ENCODE results near the gene NUDT3.

Gene NUDT3

DNA sequence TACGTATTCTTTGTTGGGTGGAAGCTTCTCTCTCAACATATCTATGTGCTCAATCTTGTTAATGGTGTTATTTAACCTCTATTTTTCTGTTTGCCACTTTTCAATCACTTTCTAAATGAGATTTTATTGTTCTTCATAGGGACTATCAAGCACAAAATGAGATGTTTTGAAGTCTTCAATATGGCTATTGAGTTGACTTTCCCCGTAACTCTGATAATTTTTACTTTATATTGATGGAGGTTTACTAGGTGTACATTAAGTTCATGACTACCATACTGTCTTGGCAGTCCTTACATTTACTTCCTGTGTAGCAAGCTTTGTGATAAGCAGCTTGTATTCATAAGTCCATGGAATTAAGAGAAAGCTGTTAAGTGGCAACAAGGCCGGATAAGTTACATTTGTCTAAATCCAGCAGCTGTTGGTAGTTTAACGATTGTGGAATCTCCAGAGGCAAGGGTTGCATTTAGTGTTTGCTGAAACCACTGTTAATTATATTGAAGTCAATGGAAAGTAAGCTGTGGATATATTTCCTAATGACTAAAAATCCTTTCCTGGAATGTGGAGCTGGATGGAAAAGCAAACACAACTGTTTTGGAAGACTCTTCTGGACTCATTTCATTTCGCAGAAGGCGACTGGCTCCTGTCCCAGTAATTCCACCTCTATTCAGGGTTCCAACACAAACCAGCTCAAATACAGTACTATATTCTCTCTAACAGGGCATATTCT, 86.3 kb downstream of the NUDT3 start:
- no peaks in the 10 kb centered on the region for H3K9me3 ChIP-seq (replicated peaks; ENCODE audit: insufficient read depth, low read length)
- H3F3A ChIP-seq (ENCODE audit: insufficient read depth, low read length) = no peaks in the 10 kb centered on the region
- TF ChIP-seq EZH2 (optimal IDR thresholded peaks at IDR 0.05; ENCODE audit: low read depth, low read length) = no peak
- TF ChIP-seq, protein P1, sequence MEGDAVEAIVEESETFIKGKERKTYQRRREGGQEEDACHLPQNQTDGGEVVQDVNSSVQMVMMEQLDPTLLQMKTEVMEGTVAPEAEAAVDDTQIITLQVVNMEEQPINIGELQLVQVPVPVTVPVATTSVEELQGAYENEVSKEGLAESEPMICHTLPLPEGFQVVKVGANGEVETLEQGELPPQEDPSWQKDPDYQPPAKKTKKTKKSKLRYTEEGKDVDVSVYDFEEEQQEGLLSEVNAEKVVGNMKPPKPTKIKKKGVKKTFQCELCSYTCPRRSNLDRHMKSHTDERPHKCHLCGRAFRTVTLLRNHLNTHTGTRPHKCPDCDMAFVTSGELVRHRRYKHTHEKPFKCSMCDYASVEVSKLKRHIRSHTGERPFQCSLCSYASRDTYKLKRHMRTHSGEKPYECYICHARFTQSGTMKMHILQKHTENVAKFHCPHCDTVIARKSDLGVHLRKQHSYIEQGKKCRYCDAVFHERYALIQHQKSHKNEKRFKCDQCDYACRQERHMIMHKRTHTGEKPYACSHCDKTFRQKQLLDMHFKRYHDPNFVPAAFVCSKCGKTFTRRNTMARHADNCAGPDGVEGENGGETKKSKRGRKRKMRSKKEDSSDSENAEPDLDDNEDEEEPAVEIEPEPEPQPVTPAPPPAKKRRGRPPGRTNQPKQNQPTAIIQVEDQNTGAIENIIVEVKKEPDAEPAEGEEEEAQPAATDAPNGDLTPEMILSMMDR (IDR thresholded peaks at IDR 0.05; ENCODE audit: low read length) = no peak
- TF ChIP-seq EZH2phosphoT487 (IDR thresholded peaks at IDR 0.05; ENCODE audit: low read length) = no peak
- no peak overlapping the region for H3K4me3 ChIP-seq (ENCODE audit: low read length)
- H3K79me2 ChIP-seq (ENCODE audit: low read length) = peaks cover 49% of the 10 kb centered on the region
- H3K27ac ChIP-seq (ENCODE audit: low read length) = no peak overlapping the region
- no peak overlapping the region for H3K4me2 ChIP-seq (ENCODE audit: low read depth, low read length)
- no peak for DNase-seq
- H4K20me1 ChIP-seq (ENCODE audit: insufficient read depth, low read length) = no peaks in the 10 kb centered on the region; the same call in 1 of the 2 replicates
- no peaks in the 10 kb centered on the region for H3K36me3 ChIP-seq (replicated peaks; ENCODE audit: insufficient read depth, low read length)
- no peaks in the 10 kb centered on the region for H3K27me3 ChIP-seq (replicated peaks; ENCODE audit: insufficient read depth, low read length)
- no peak overlapping the region for H2AFZ ChIP-seq (ENCODE audit: low read length)
- H3K9ac ChIP-seq (ENCODE audit: low read length) = no peak overlapping the region
- H3K9me2 ChIP-seq (replicated peaks; ENCODE audit: insufficient read depth, low read length) = no peaks in the 10 kb centered on the region
- peaks cover 5% of the 10 kb centered on the region; the same call in 1 of the 2 replicates for H3K4me1 ChIP-seq (ENCODE audit: low read length)

DNA sequence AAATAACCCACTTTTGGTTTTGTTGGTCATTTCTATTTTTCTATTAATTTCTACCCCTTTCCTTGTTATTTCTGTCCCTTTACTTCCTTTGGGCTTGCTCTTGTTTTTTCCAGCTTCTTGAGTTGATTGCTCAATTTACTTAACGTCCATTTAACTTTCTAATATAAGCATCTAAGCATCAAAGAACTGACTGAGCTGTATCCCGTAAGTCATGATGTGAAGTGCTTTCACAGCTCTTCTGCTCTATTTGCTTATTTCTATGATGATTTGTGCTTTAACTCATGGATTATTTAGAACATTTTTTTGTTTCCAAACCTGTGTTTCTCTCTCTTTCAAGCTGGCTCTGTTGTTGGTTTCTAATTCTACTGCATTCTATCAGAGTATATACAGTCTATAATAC, 87.0 kb downstream of the NUDT3 start:
- Histone ChIP-seq H3K36me3 (replicated peaks; ENCODE audit: insufficient read depth, low read length) (no peaks in the 10 kb centered on the region), H3K9me3 (replicated peaks; ENCODE audit: insufficient read depth, low read length) (no peaks in the 10 kb centered on the region), H3K27me3 (replicated peaks; ENCODE audit: insufficient read depth, low read length) (no peaks in the 10 kb centered on the region), H3F3A (ENCODE audit: insufficient read depth, low read length) (no peaks in the 10 kb centered on the region), H3K4me3 (ENCODE audit: low read length) (no peak overlapping the region), H2AFZ (ENCODE audit: low read length) (no peak overlapping the region), H3K79me2 (ENCODE audit: low read length) (peaks cover 42% of the 10 kb centered on the region), H4K20me1 (ENCODE audit: insufficient read depth, low read length) (no peaks in the 10 kb centered on the region; the same call in 1 of the 2 replicates), H3K9ac (ENCODE audit: low read length) (no peak overlapping the region), H3K4me2 (ENCODE audit: low read depth, low read length) (no peak overlapping the region), H3K4me1 (ENCODE audit: low read length) (peaks cover 10% of the 10 kb centered on the region), H3K27ac (ENCODE audit: low read length) (no peak overlapping the region), H3K9me2 (replicated peaks; ENCODE audit: insufficient read depth, low read length) (no peaks in the 10 kb centered on the region)
- no peak for DNase-seq
- TF ChIP-seq, protein P1 (IDR thresholded peaks at IDR 0.05; ENCODE audit: low read length) = no peak
- TF ChIP-seq EZH2phosphoT487 (IDR thresholded peaks at IDR 0.05; ENCODE audit: low read length) (no peak), EZH2 (optimal IDR thresholded peaks at IDR 0.05; ENCODE audit: low read depth, low read length) (no peak)

DNA sequence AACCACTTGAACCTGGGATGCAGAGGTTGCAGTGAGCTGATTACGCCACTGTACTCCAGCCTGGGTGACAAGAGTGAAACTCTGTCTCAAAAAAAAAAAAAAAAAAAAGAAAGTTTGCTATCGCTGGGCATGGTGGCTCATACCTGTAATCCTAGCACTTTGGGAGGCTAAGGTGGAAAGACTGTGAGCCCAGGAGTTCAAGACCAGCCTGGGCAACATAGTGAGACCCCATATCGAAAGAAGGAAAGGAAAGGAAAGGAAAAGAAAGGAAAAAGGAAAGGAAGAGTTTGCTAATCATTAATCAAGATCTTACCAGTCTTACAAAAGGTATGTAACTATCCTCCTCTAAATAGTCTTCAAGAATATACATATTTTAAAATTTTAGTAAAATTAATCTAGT, 88.3 kb downstream of the NUDT3 start:
- H3K36me3 ChIP-seq (replicated peaks; ENCODE audit: insufficient read depth, low read length) = no peaks in the 10 kb centered on the region
- no peak for TF ChIP-seq EZH2phosphoT487 (IDR thresholded peaks at IDR 0.05; ENCODE audit: low read length)
- no peak for TF ChIP-seq EZH2 (optimal IDR thresholded peaks at IDR 0.05; ENCODE audit: low read depth, low read length)
- TF ChIP-seq, protein P1 (IDR thresholded peaks at IDR 0.05; ENCODE audit: low read length) = no peak
- no peak overlapping the region for H3K27ac ChIP-seq (ENCODE audit: low read length)
- H3K9me3 ChIP-seq (replicated peaks; ENCODE audit: insufficient read depth, low read length) = no peaks in the 10 kb centered on the region
- H3K79me2 ChIP-seq (ENCODE audit: low read length) = peaks cover 34% of the 10 kb centered on the region
- H3F3A ChIP-seq (ENCODE audit: insufficient read depth, low read length) = no peaks in the 10 kb centered on the region
- no peak overlapping the region for H3K9ac ChIP-seq (ENCODE audit: low read length)
- no peak for DNase-seq
- no peak overlapping the region for H3K4me2 ChIP-seq (ENCODE audit: low read depth, low read length)
- H3K4me1 ChIP-seq (ENCODE audit: low read length) = peaks cover 18% of the 10 kb centered on the region
- no peak overlapping the region for H2AFZ ChIP-seq (ENCODE audit: low read length)
- H4K20me1 ChIP-seq (ENCODE audit: insufficient read depth, low read length) = no peaks in the 10 kb centered on the region; the same call in 1 of the 2 replicates
- no peaks in the 10 kb centered on the region for H3K27me3 ChIP-seq (replicated peaks; ENCODE audit: insufficient read depth, low read length)
- H3K4me3 ChIP-seq (ENCODE audit: low read length) = no peak overlapping the region
- no peaks in the 10 kb centered on the region for H3K9me2 ChIP-seq (replicated peaks; ENCODE audit: insufficient read depth, low read length)
